ENCODE measurements around the gene RIC8B. TPM values are rescaled to one million over a fixed set of nuclear protein-coding genes. Genes with fewer than 3 reads are reported as not detected.

Gene RIC8B
- total RNA-seq, 1 donor from 2014 or later = 19.7 TPM

DNA sequence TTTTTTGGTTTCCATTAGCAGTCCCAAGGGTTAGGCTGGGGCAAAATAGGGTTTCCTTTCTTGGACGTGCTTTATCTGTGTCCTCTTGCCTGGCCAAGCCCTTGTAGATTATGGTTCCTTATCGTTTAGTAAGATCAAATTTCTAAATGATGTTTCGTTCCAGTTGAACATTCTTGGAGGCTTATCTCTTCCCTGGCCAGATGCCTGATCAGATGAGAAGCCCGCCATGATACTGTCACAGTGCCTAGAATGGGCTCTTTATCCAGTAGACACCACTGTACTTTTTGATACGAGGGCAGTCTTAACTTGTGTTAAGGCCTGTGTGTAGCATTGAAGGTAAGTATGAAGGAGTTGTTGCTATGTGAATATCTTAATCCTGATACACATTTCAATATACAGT is 105.1 kb downstream of the RIC8B start:
- Mint-ChIP-seq H3K9me3 (ENCODE audit: unreplicated experiment) (no peaks in the 10 kb centered on the region), H3K4me3 (ENCODE audit: unreplicated experiment) (no peak overlapping the region), H3K36me3 (ENCODE audit: low read depth, unreplicated experiment) (peaks cover 12% of the 10 kb centered on the region), H3K4me1 (ENCODE audit: low read depth, unreplicated experiment) (peaks cover 20% of the 10 kb centered on the region), H3K27ac (ENCODE audit: unreplicated experiment) (no peak overlapping the region), H3K27me3 (ENCODE audit: low read depth, unreplicated experiment) (no peaks in the 10 kb centered on the region)
- Histone ChIP-seq H4K20me1 (ENCODE audit: insufficient read depth, low read length) (no peaks in the 10 kb centered on the region), H3K9ac (ENCODE audit: low read length) (no peak overlapping the region), H3K27me3 (ENCODE audit: insufficient read depth, low read length) (no peaks in the 10 kb centered on the region), H3K9me3 (ENCODE audit: insufficient read depth, low read depth, low read length) (no peaks in the 10 kb centered on the region), H3K27ac (ENCODE audit: low read depth, low read length) (no peak overlapping the region), H3K4me3 (ENCODE audit: insufficient read depth, low read depth, low read length) (no peak overlapping the region), H2AFZ (ENCODE audit: low read depth, low read length) (no peak overlapping the region), H3K4me1 (ENCODE audit: insufficient read depth, low read length) (no peaks in the 10 kb centered on the region), H3K79me2 (ENCODE audit: insufficient read depth, low read length) (no peaks in the 10 kb centered on the region), H3K4me2 (ENCODE audit: low read length) (no peak overlapping the region), H3K36me3 (ENCODE audit: insufficient read depth, low read length) (no peaks in the 10 kb centered on the region)
- no peak for TF ChIP-seq EZH2 (IDR thresholded peaks at IDR 0.05; ENCODE audit: insufficient read depth, low read length)
- TF ChIP-seq, protein P1, sequence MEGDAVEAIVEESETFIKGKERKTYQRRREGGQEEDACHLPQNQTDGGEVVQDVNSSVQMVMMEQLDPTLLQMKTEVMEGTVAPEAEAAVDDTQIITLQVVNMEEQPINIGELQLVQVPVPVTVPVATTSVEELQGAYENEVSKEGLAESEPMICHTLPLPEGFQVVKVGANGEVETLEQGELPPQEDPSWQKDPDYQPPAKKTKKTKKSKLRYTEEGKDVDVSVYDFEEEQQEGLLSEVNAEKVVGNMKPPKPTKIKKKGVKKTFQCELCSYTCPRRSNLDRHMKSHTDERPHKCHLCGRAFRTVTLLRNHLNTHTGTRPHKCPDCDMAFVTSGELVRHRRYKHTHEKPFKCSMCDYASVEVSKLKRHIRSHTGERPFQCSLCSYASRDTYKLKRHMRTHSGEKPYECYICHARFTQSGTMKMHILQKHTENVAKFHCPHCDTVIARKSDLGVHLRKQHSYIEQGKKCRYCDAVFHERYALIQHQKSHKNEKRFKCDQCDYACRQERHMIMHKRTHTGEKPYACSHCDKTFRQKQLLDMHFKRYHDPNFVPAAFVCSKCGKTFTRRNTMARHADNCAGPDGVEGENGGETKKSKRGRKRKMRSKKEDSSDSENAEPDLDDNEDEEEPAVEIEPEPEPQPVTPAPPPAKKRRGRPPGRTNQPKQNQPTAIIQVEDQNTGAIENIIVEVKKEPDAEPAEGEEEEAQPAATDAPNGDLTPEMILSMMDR (IDR thresholded peaks at IDR 0.05; ENCODE audit: insufficient read depth, low read depth, low read length) = no peak
- FAIRE-seq = no peak
- DNase-seq (ENCODE audit: low read depth) = no peak

DNA sequence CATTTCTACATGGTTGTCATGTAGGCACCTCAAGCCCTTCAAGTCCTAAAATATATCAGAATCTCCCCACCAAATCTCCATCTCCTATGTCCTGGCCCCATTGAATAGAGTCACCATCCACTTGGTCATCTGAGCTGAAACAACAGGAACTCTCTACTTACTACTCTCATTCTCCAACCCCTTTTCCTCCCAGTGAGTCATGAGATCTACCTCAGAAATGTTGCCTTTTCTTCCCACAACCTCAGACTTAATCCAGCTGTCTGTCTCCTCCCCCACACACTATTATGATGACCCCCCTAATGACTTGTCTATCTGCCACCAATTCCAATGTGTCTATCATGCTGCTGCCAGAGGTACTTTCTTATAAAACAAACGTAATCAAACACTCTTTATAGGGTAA is 108.9 kb downstream of the RIC8B start:
- Histone ChIP-seq H3K4me2 (ENCODE audit: low read length) (no peak overlapping the region), H3K9me3 (ENCODE audit: insufficient read depth, low read depth, low read length) (no peaks in the 10 kb centered on the region), H3K27ac (ENCODE audit: low read depth, low read length) (no peak overlapping the region), H3K4me3 (ENCODE audit: insufficient read depth, low read depth, low read length) (no peak overlapping the region), H4K20me1 (ENCODE audit: insufficient read depth, low read length) (no peaks in the 10 kb centered on the region), H3K79me2 (ENCODE audit: insufficient read depth, low read length) (no peaks in the 10 kb centered on the region), H2AFZ (ENCODE audit: low read depth, low read length) (no peak overlapping the region), H3K4me1 (ENCODE audit: insufficient read depth, low read length) (no peaks in the 10 kb centered on the region), H3K36me3 (ENCODE audit: insufficient read depth, low read length) (peaks cover 8% of the 10 kb centered on the region), H3K9ac (ENCODE audit: low read length) (no peak overlapping the region), H3K27me3 (ENCODE audit: insufficient read depth, low read length) (no peaks in the 10 kb centered on the region)
- no peak for TF ChIP-seq EZH2 (IDR thresholded peaks at IDR 0.05; ENCODE audit: insufficient read depth, low read length)
- TF ChIP-seq, protein P1 (IDR thresholded peaks at IDR 0.05; ENCODE audit: insufficient read depth, low read depth, low read length) = no peak
- Mint-ChIP-seq H3K27ac (ENCODE audit: unreplicated experiment) (no peak overlapping the region), H3K27me3 (ENCODE audit: low read depth, unreplicated experiment) (no peaks in the 10 kb centered on the region), H3K9me3 (ENCODE audit: unreplicated experiment) (no peaks in the 10 kb centered on the region), H3K36me3 (ENCODE audit: low read depth, unreplicated experiment) (peaks cover 12% of the 10 kb centered on the region), H3K4me1 (ENCODE audit: low read depth, unreplicated experiment) (peaks cover 20% of the 10 kb centered on the region), H3K4me3 (ENCODE audit: unreplicated experiment) (no peak overlapping the region)
- DNase-seq (ENCODE audit: low read depth) (peak; percentile 65), FAIRE-seq (no peak)

DNA sequence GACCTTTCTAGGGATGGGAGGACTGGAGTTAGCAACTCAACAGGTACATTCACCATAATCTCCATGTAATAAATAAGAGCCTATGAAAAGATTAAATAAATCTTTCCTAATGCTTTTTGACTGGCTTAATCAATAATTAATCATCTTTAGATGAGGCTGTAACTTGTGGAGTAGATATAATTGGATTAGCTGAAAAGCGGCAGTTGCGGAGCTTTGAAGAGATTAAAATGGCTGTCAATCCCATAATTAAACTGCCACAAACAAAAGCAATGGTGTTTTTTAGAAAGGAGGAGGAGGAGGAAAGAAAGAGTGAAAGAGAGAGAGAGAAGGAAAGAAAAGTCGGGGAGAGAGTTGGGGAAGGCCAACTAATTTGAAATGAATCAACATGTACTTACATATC is 110.5 kb downstream of the RIC8B start:
- peaks cover 13% of the 10 kb centered on the region for H3K36me3 Mint-ChIP-seq (ENCODE audit: low read depth, unreplicated experiment)

More for the DNA sequence above, 110.5 kb downstream of the RIC8B start:
- DNase-seq (ENCODE audit: low read depth) = no peak
- Histone ChIP-seq H3K9me3 (ENCODE audit: insufficient read depth, low read depth, low read length) (no peaks in the 10 kb centered on the region), H2AFZ (ENCODE audit: low read depth, low read length) (no peak overlapping the region), H3K36me3 (ENCODE audit: insufficient read depth, low read length) (peaks cover 8% of the 10 kb centered on the region), H3K4me3 (ENCODE audit: insufficient read depth, low read depth, low read length) (no peak overlapping the region), H3K27ac (ENCODE audit: low read depth, low read length) (no peak overlapping the region), H3K9ac (ENCODE audit: low read length) (no peak overlapping the region), H3K4me2 (ENCODE audit: low read length) (no peak overlapping the region), H3K4me1 (ENCODE audit: insufficient read depth, low read length) (no peaks in the 10 kb centered on the region), H4K20me1 (ENCODE audit: insufficient read depth, low read length) (no peaks in the 10 kb centered on the region), H3K27me3 (ENCODE audit: insufficient read depth, low read length) (no peaks in the 10 kb centered on the region), H3K79me2 (ENCODE audit: insufficient read depth, low read length) (no peaks in the 10 kb centered on the region)
- Mint-ChIP-seq H3K4me3 (ENCODE audit: unreplicated experiment) (no peak overlapping the region), H3K27me3 (ENCODE audit: low read depth, unreplicated experiment) (no peaks in the 10 kb centered on the region), H3K9me3 (ENCODE audit: unreplicated experiment) (no peaks in the 10 kb centered on the region), H3K27ac (ENCODE audit: unreplicated experiment) (no peak overlapping the region), H3K4me1 (ENCODE audit: low read depth, unreplicated experiment) (peaks cover 20% of the 10 kb centered on the region)
- FAIRE-seq = no peak
- no peak for TF ChIP-seq EZH2 (IDR thresholded peaks at IDR 0.05; ENCODE audit: insufficient read depth, low read length)
- TF ChIP-seq, protein P1 (IDR thresholded peaks at IDR 0.05; ENCODE audit: insufficient read depth, low read depth, low read length) = no peak

All from astrocyte (in vitro differentiated cells and primary cell).